Hematopoietic multipotent progenitor cell treated with erythropoietin and hydrocortisone succinate and interleukin-3 and kit ligand, for 4 days (in vitro differentiated cells): ENCODE measurements around the gene AKAP3.

Source experiments
- DNase-seq: peaks from one replicate; pipeline ENCODE4 v3.0.0-alpha.2; 2015

Gene AKAP3

GRCh38 chr12:4591180-4591687 is 57.6 kb downstream of the AKAP3 start:
- no peak for DNase-seq

- no peak for DNase-seq
These were observed 58.9 kb downstream of the AKAP3 start for GRCh38 chr12:4589941-4590340.

GRCh38 chr12:4588916-4589315 is 59.9 kb downstream of the AKAP3 start:
- no peak for DNase-seq

- DNase-seq = no peak
These were observed 61.7 kb downstream of the AKAP3 start for GRCh38 chr12:4587108-4587507.

- no peak for DNase-seq
These were observed 62.4 kb downstream of the AKAP3 start for GRCh38 chr12:4586500-4586899.

- DNase-seq = no peak
These were observed 64.0 kb downstream of the AKAP3 start for GRCh38 chr12:4584896-4585295.

GRCh38 chr12:4584281-4584680 is 64.6 kb downstream of the AKAP3 start:
- no peak for DNase-seq

GRCh38 chr12:4580281-4580688 is 68.6 kb downstream of the AKAP3 start:
- DNase-seq = no peak

- DNase-seq = peak; percentile 82
These were observed 69.3 kb downstream of the AKAP3 start for GRCh38 chr12:4579305-4580102.

GRCh38 chr12:4572680-4573079 is 76.2 kb downstream of the AKAP3 start:
- peak; percentile 58 for DNase-seq

GRCh38 chr12:4569261-4569660 is 79.6 kb downstream of the AKAP3 start:
- no peak for DNase-seq

GRCh38 chr12:4567073-4567881 is 81.6 kb downstream of the AKAP3 start:
- peak; percentile 73 for DNase-seq

- DNase-seq = no peak
These were observed 82.4 kb downstream of the AKAP3 start for GRCh38 chr12:4566474-4566873.
